SK-N-SH (cell line): ENCODE measurements around the gene TCF25. TPM values are rescaled to one million over a fixed set of nuclear protein-coding genes. Genes with fewer than 3 reads are reported as not detected.

Source experiments
- CTCF ChIA-PET: fragments of 300-600, 350-600 bp; formaldehyde crosslinking; extraction: SDS; loops from one replicate; lab custom pipeline; 2021; lab: Yijun Ruan, JAX
- POLR2A ChIA-PET: fragments of 350-600 bp; sonication (Branson Sonifier 250); formaldehyde crosslinking; extraction: SDS; loops from one replicate; lab custom pipeline; 2020; ENCODE audit warnings: antibody characterized with exemption, inconsistent platforms; lab: Yijun Ruan, JAX
- DNase-seq: peaks from one replicate; pipeline ENCODE4 v3.0.0; 2012
- H2AFZ ChIP-seq: fragments of 200-600 bp; sonication (generic); 2 replicates; pipeline ENCODE4 v1.8.1; 2016; ENCODE audit warnings: antibody characterized with exemption, mild to moderate bottlenecking, low read depth
- H3F3A ChIP-seq: fragments of 200-600 bp; sonication (generic); replicated peaks from 2 replicates; pipeline ENCODE3; 2016; ENCODE audit warnings: antibody characterized with exemption, mild to moderate bottlenecking; ENCODE audit not compliant: insufficient read depth
- H3K27ac ChIP-seq, 2 experiments: fragments of 200-500 bp in 1 of 2; fragments of 200-600 bp in 1 of 2; sonication (Bioruptor generic) in 1 of 2; sonication (generic), shearing (Covaris generic) in 1 of 2; 2 replicates each; pipeline versions ENCODE4 v1.5.1 to v1.6.1; 2014 to 2016; ENCODE audit warnings: low read depth in 2 of 2, inconsistent platforms in 1 of 2, low read length in 1 of 2, mild to moderate bottlenecking in 1 of 2, mixed read lengths in 1 of 2
- H3K27me3 ChIP-seq: fragments of 200-600 bp; sonication (generic), shearing (Covaris generic); 2 replicates; pipeline ENCODE4 v1.6.1; 2016; ENCODE audit warnings: mixed run types; ENCODE audit not compliant: insufficient read depth
- H3K36me3 ChIP-seq, 2 experiments: fragments of 200-500 bp in 1 of 2; fragments of 200-600 bp in 1 of 2; sonication (Bioruptor generic) in 1 of 2; sonication (generic) in 1 of 2; replicated peaks in 1 of 2; 2 replicates each; pipeline versions ENCODE3 to v1.5.1; 2014 to 2016; ENCODE audit warnings: low read length in 1 of 2, mild to moderate bottlenecking in 1 of 2; ENCODE audit not compliant: insufficient read depth in 2 of 2, control insufficient read depth in 1 of 2
- H3K4me1 ChIP-seq, 2 experiments: fragments of 200-500 bp in 1 of 2; fragments of 200-600 bp in 1 of 2; sonication (Bioruptor generic) in 1 of 2; sonication (generic), shearing (Covaris generic) in 1 of 2; 2 replicates each; pipeline versions ENCODE4 v1.5.1 to v1.6.1; 2014 to 2016; ENCODE audit warnings: low read depth in 1 of 2, low read length in 1 of 2, mixed run types in 1 of 2; ENCODE audit not compliant: insufficient read depth in 2 of 2, control insufficient read depth in 1 of 2
- H3K4me2 ChIP-seq: fragments of 200-600 bp; sonication (generic), shearing (Covaris generic); 2 replicates; pipeline ENCODE4 v1.6.1; 2017; ENCODE audit warnings: mixed run types
- H3K4me3 ChIP-seq, 2 experiments: fragments of 200-500 bp in 1 of 2; fragments of 200-600 bp in 1 of 2; sonication (Bioruptor generic) in 1 of 2; sonication (generic), shearing (Covaris generic) in 1 of 2; 2 replicates each; pipeline versions ENCODE4 v1.5.1 to v1.8.1; 2014 to 2016; ENCODE audit warnings: low read depth in 2 of 2, inconsistent platforms in 1 of 2, low read length in 1 of 2, mild to moderate bottlenecking in 1 of 2, mixed read lengths in 1 of 2, moderate library complexity in 1 of 2
- H3K79me2 ChIP-seq: fragments of 200-600 bp; sonication (generic); 2 replicates; pipeline ENCODE4 v1.8.1; 2017; ENCODE audit warnings: mild to moderate bottlenecking; ENCODE audit not compliant: insufficient read depth
- H3K9ac ChIP-seq: fragments of 200-600 bp; sonication (generic); 2 replicates; pipeline ENCODE4 v1.6.1; 2017; ENCODE audit warnings: mixed run types
- H3K9me2 ChIP-seq: fragments of 200-600 bp; sonication (generic); 2 replicates; pipeline ENCODE4 v1.6.1; 2017; ENCODE audit warnings: mixed run types
- H3K9me3 ChIP-seq: fragments of 200-600 bp; sonication (generic); 2 replicates; pipeline ENCODE4 v1.6.1; 2017; ENCODE audit warnings: mixed run types, mild to moderate bottlenecking, moderate library complexity
- H4K20me1 ChIP-seq: fragments of 200-600 bp; sonication (generic); 2 replicates; pipeline ENCODE4 v1.6.1; 2017; ENCODE audit warnings: mild to moderate bottlenecking, mixed run types; ENCODE audit not compliant: insufficient read depth
- EP300 ChIP-seq, 2 experiments: IDR thresholded peaks; 2 replicates each; pipeline versions ENCODE4 v1.4.0 to v1.6.1; 2012; ENCODE audit warnings: borderline replicate concordance in 1 of 2, low read depth in 1 of 2, low read length in 1 of 2
- EZH2phosphoT487 ChIP-seq: fragments of 200-600 bp; sonication (generic); IDR thresholded peaks from 2 replicates; pipeline ENCODE4 v1.6.1; 2017; ENCODE audit warnings: low read depth, mixed run types, mild to moderate bottlenecking, antibody characterized with exemption, moderate library complexity, borderline replicate concordance
- FOXM1 ChIP-seq: IDR thresholded peaks from 2 replicates; pipeline ENCODE4 v1.4.0; 2012; ENCODE audit warnings: low read depth, mild to moderate bottlenecking
- GABPA ChIP-seq: IDR thresholded peaks from 2 replicates; pipeline ENCODE4 v1.4.0; 2012; ENCODE audit warnings: low read depth, mild to moderate bottlenecking
- GATA2 ChIP-seq: sonication (generic); formaldehyde crosslinking; IDR thresholded peaks from 2 replicates; pipeline ENCODE4 v1.5.0; 2020; ENCODE audit warnings: mild to moderate bottlenecking, missing genetic modification reagents
- RAD21 ChIP-seq: IDR thresholded peaks from 2 replicates; pipeline ENCODE4 v1.6.1; 2012; ENCODE audit warnings: mild to moderate bottlenecking, low read length
- RFX5 ChIP-seq: IDR thresholded peaks from 2 replicates; pipeline ENCODE4 v1.6.1; 2012; ENCODE audit warnings: mild to moderate bottlenecking, improper control_type of control experiment, low read length
- RXRA ChIP-seq: IDR thresholded peaks from 2 replicates; pipeline ENCODE4 v1.4.0; 2012; ENCODE audit warnings: low read depth, mild to moderate bottlenecking, borderline replicate concordance
- SIN3A ChIP-seq: IDR thresholded peaks from 2 replicates; pipeline ENCODE4 v1.6.1; 2012; ENCODE audit warnings: low read depth, mild to moderate bottlenecking, low read length, moderate library complexity, borderline replicate concordance
- SMC3 ChIP-seq: IDR thresholded peaks from 2 replicates; pipeline ENCODE4 v1.6.1; 2012; ENCODE audit warnings: low read depth, low read length, improper control_type of control experiment
- TCF12 ChIP-seq: IDR thresholded peaks from 2 replicates; pipeline ENCODE4 v1.4.0; 2012
- TEAD4 ChIP-seq: IDR thresholded peaks from 2 replicates; pipeline ENCODE4 v1.4.0; 2012; ENCODE audit warnings: mild to moderate bottlenecking, borderline replicate concordance; ENCODE audit not compliant: insufficient read depth
- YY1 ChIP-seq: IDR thresholded peaks from 2 replicates; pipeline ENCODE4 v1.4.0; 2012; ENCODE audit warnings: low read depth, mild to moderate bottlenecking
- WGBS: methylation state at CpG from one replicate; pipeline ENCODE4 v1.1.6; 2017; ENCODE audit warnings: low lambda C conversion rate; 5-methylcytosine and 5-hydroxymethylcytosine counted together
- polyA plus RNA-seq, 3 experiments: library from polyadenylated mRNA; depleted of rRNA; stranded (reverse); fragments of >200 nt; gene quantifications; 2 replicates each; pipeline ENCODE4 v1.2.3, GENCODE V29; 2012
- TF ChIP-seq, protein P1 (sequence below): fragments of 200-600 bp; sonication (generic); IDR thresholded peaks from 2 replicates; pipeline ENCODE4 v1.6.1; 2017; ENCODE audit warnings: antibody characterized with exemption, mild to moderate bottlenecking, moderate library complexity
- TF ChIP-seq, protein P2 (sequence below): IDR thresholded peaks from 2 replicates; pipeline ENCODE4 v1.6.1; 2012; ENCODE audit warnings: mild to moderate bottlenecking, low read depth, low read length, moderate library complexity
- TF ChIP-seq, protein P3 (sequence below): IDR thresholded peaks from 2 replicates; pipeline ENCODE4; 2012
- TF ChIP-seq, protein P4 (sequence below): IDR thresholded peaks from 2 replicates; pipeline ENCODE4 v1.4.0; 2012; ENCODE audit warnings: low read depth, borderline replicate concordance
- TF ChIP-seq, protein P5 (sequence below): IDR thresholded peaks from 2 replicates; pipeline ENCODE4 v1.4.0; 2012; ENCODE audit warnings: low read depth

Gene TCF25
- polyA plus RNA-seq, 1 of the 3 experiments (the other 2 are of a cell fraction), result 208 TPM

DNA sequence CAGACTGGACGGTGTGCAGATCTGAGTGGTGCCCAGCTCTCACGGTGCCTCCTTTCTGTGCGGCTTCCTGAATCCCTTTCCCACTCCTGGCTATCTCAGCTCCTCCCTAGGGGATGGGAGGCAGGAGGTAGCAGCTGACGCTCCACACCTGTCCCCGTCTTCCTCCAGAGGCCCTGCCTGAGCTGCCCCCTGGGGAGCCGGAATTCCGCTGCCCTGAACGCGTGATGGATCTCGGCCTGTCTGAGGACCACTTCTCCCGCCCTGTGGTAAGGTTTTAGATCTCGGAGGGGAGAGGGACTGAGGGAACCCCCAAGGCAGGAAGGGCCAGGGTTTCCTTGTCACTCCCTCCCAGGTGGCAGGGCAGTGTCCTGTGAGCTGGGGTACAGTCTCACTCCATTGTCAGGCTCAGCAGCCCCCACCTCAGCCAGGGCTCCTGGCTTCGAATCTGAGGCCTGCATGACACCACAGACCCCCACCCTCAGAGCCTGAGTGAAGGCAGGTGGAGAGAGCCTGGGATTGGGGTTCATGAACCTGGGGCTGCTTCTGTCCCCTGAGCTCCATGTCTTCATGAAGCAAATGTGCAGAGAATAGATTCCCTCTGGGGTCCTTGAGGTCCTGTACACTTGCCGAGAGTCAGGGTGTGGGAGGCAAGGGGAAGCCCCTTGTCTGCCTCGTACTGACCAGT lies 81.8 kb downstream of the TCF25 start (continued):
- TF ChIP-seq SMC3, result no peak
- TF ChIP-seq, protein P1, sequence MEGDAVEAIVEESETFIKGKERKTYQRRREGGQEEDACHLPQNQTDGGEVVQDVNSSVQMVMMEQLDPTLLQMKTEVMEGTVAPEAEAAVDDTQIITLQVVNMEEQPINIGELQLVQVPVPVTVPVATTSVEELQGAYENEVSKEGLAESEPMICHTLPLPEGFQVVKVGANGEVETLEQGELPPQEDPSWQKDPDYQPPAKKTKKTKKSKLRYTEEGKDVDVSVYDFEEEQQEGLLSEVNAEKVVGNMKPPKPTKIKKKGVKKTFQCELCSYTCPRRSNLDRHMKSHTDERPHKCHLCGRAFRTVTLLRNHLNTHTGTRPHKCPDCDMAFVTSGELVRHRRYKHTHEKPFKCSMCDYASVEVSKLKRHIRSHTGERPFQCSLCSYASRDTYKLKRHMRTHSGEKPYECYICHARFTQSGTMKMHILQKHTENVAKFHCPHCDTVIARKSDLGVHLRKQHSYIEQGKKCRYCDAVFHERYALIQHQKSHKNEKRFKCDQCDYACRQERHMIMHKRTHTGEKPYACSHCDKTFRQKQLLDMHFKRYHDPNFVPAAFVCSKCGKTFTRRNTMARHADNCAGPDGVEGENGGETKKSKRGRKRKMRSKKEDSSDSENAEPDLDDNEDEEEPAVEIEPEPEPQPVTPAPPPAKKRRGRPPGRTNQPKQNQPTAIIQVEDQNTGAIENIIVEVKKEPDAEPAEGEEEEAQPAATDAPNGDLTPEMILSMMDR, result no peak

DNA sequence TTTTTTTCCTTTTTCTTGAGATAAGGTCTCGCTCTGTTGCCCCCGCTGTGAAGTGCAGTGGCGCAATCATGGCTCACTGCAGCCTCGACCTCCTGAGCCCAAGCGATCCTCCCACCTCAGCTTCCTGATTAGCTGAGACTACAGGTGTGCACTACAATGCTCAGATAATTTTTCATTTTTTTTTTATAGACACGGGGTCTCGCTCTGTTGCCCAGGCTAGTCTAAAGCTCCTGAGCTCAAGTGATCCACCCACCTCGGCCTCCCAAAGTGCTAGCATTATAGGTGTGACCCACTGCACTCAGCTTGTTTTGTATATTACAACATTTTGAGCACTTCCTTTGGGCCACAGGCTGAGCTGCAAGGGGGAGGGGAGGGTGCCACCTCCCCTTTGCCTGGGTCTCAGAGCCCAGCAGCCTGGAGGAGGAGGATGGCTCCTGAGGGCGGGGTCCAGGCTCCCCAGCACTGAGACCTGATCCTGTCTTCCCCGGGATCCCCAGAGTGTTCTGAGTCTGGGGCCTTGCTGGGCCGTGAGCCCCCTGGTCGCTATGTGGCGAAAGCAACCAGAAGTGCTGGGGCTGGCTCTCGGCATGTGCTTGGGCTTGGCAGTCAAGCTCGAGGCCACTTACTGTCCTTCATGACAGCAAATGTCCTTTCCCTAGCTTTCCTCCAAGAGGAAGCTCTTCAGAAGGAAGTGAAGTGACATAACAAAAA lies 83.3 kb downstream of the TCF25 start:
- Histone ChIP-seq H3K4me1 (peaks cover 0 to 6% of the 10 kb centered on the region in 2 experiments; a peak in 1 of 4 replicates), H3K27me3 (no peaks in the 10 kb centered on the region), H2AFZ (no peak overlapping the region), H3K4me3 (no peak overlapping the region), H3K4me2 (no peak overlapping the region), H3K9me2 (no peaks in the 10 kb centered on the region), H3K27ac (no peak overlapping the region), H3K79me2 (peaks cover 9% of the 10 kb centered on the region; the same call in 1 of the 2 replicates), H3K9ac (no peak overlapping the region), H4K20me1 (no peaks in the 10 kb centered on the region), H3F3A (no peaks in the 10 kb centered on the region), H3K9me3 (no peaks in the 10 kb centered on the region), H3K36me3 (peaks cover 0 to 23% of the 10 kb centered on the region in 2 experiments)
- DNase-seq, result no peak
- ChIA-PET CTCF (no interaction called here), POLR2A (interaction anchor here (0.6 kb wide), 1 partner anchor 18 kb away, joined by 3 read pairs; no protein-coding TSS in a partner anchor)
- 93% methylated on average over 15 of the region's 15 CpGs for WGBS
- TF ChIP-seq, protein P2, sequence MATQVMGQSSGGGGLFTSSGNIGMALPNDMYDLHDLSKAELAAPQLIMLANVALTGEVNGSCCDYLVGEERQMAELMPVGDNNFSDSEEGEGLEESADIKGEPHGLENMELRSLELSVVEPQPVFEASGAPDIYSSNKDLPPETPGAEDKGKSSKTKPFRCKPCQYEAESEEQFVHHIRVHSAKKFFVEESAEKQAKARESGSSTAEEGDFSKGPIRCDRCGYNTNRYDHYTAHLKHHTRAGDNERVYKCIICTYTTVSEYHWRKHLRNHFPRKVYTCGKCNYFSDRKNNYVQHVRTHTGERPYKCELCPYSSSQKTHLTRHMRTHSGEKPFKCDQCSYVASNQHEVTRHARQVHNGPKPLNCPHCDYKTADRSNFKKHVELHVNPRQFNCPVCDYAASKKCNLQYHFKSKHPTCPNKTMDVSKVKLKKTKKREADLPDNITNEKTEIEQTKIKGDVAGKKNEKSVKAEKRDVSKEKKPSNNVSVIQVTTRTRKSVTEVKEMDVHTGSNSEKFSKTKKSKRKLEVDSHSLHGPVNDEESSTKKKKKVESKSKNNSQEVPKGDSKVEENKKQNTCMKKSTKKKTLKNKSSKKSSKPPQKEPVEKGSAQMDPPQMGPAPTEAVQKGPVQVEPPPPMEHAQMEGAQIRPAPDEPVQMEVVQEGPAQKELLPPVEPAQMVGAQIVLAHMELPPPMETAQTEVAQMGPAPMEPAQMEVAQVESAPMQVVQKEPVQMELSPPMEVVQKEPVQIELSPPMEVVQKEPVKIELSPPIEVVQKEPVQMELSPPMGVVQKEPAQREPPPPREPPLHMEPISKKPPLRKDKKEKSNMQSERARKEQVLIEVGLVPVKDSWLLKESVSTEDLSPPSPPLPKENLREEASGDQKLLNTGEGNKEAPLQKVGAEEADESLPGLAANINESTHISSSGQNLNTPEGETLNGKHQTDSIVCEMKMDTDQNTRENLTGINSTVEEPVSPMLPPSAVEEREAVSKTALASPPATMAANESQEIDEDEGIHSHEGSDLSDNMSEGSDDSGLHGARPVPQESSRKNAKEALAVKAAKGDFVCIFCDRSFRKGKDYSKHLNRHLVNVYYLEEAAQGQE, result no peak
- TF ChIP-seq EZH2phosphoT487, result no peak
- TF ChIP-seq, protein P3, sequence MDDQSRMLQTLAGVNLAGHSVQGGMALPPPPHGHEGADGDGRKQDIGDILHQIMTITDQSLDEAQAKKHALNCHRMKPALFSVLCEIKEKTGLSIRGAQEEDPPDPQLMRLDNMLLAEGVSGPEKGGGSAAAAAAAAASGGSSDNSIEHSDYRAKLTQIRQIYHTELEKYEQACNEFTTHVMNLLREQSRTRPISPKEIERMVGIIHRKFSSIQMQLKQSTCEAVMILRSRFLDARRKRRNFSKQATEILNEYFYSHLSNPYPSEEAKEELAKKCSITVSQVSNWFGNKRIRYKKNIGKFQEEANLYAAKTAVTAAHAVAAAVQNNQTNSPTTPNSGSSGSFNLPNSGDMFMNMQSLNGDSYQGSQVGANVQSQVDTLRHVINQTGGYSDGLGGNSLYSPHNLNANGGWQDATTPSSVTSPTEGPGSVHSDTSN, result no peak
- TF ChIP-seq RFX5, result no peak
- TF ChIP-seq, protein P4, sequence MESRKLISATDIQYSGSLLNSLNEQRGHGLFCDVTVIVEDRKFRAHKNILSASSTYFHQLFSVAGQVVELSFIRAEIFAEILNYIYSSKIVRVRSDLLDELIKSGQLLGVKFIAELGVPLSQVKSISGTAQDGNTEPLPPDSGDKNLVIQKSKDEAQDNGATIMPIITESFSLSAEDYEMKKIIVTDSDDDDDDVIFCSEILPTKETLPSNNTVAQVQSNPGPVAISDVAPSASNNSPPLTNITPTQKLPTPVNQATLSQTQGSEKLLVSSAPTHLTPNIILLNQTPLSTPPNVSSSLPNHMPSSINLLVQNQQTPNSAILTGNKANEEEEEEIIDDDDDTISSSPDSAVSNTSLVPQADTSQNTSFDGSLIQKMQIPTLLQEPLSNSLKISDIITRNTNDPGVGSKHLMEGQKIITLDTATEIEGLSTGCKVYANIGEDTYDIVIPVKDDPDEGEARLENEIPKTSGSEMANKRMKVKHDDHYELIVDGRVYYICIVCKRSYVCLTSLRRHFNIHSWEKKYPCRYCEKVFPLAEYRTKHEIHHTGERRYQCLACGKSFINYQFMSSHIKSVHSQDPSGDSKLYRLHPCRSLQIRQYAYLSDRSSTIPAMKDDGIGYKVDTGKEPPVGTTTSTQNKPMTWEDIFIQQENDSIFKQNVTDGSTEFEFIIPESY, result no peak
- no peak for TF ChIP-seq YY1
- TF ChIP-seq, protein P5, sequence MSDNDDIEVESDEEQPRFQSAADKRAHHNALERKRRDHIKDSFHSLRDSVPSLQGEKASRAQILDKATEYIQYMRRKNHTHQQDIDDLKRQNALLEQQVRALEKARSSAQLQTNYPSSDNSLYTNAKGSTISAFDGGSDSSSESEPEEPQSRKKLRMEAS, result no peak
- no peak for TF ChIP-seq TEAD4
- TF ChIP-seq SIN3A, result no peak
- no peak for TF ChIP-seq RAD21
- TF ChIP-seq FOXM1, result no peak
- no peak for TF ChIP-seq EP300 (IDR thresholded peaks at IDR 0.05; ENCODE audit: borderline replicate concordance in 1 of 2, low read depth in 1 of 2, low read length in 1 of 2)
- TF ChIP-seq, protein P1, result no peak
- TF ChIP-seq GABPA, result no peak
- TF ChIP-seq RXRA, result no peak
- TF ChIP-seq GATA2 (CRISPR knock-in tag), result no peak
- TF ChIP-seq TCF12, result no peak
